GM12873 (cell line): ENCODE data around the gene KLRC3.
"Not testable (repeated sequence)": the region's sequence is repeated elsewhere in the genome, so short reads cannot be mapped to it uniquely, and the experiment has no call there.

Source experiments
- TF ChIP-seq, protein P1 (sequence below): IDR thresholded peaks from 2 replicates; pipeline ENCODE4 v1.5.1; 2012; ENCODE audit warnings: low read depth, mild to moderate bottlenecking, moderate library complexity, low read length, control low read depth; ENCODE audit not compliant: insufficient read depth; ENCODE audit errors: missing control alignments

The KLRC3 gene

DNA sequence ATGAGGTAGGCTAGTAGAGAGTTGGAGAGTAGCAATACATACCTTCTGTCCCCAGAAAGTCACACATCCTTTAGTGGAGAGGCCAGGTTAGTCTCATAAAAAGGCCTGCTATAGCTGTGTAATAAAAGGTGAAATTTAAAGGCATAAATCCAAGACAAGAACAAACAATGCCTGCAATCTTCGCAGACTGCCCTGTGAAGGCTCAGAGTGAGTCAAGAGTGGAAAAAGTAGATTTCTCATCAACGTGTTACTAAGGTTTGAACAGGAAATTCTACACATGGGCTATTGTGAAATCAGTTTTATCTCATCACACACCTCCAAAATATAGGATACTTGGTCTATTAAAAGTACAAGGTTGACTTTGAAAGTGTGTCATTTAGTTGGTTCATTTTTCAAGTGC is 32.8 kb upstream of the KLRC3 start, which contains the start of gene KLRC1:
KLRC1 (minus strand) TSS at position 222 of the 400 bp plus-strand sequence. CDS start 2,221 bp downstream, outside the sequence.
- TF ChIP-seq, protein P1, sequence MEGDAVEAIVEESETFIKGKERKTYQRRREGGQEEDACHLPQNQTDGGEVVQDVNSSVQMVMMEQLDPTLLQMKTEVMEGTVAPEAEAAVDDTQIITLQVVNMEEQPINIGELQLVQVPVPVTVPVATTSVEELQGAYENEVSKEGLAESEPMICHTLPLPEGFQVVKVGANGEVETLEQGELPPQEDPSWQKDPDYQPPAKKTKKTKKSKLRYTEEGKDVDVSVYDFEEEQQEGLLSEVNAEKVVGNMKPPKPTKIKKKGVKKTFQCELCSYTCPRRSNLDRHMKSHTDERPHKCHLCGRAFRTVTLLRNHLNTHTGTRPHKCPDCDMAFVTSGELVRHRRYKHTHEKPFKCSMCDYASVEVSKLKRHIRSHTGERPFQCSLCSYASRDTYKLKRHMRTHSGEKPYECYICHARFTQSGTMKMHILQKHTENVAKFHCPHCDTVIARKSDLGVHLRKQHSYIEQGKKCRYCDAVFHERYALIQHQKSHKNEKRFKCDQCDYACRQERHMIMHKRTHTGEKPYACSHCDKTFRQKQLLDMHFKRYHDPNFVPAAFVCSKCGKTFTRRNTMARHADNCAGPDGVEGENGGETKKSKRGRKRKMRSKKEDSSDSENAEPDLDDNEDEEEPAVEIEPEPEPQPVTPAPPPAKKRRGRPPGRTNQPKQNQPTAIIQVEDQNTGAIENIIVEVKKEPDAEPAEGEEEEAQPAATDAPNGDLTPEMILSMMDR, result no peak

DNA sequence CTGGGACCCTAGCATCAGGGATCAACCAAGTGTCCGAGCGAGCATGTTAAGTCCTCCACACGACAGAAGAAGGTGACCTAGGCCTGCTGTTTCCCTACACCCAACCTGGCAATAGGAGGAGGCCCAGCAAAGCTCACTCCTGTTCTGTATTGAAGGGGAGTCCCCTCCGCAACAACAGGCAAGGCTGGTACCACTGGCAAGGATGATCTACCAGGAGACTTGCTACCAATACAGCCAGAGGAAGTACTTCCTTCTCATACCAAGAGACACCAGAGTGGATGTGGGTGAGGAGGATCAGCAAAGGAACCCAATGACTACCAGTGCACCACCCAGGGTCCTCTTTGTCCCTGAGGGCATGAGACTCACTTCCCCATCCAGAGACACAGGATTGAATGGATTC is 27.8 kb upstream of the KLRC3 start:
- TF ChIP-seq, protein P1, result no peak

DNA sequence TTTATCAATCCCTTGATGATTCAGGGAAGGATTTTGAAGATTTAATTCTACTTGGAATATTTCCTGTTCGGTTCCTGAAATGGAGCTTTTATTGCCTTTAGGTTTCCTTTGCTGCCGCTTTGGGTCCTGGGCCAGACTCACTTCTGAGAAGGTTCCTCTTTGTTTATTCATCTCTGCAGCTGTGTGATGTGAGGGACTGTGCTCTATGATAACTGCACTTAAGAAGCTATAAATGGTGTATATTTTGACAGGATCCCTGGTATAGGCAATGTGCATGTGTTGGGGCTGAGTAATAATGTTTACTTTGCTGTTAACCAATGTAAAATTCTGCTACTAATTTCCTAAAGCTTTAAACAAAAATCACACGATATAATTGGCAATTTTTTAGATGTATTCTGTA is 15.4 kb upstream of the KLRC3 start, which contains the start of gene KLRC2:
KLRC2 (minus strand) TSS at position 195 of the 400 bp plus-strand sequence; CDS start at position 171, 24 bp downstream.
- TF ChIP-seq, protein P1, result not testable (repeated sequence)

DNA sequence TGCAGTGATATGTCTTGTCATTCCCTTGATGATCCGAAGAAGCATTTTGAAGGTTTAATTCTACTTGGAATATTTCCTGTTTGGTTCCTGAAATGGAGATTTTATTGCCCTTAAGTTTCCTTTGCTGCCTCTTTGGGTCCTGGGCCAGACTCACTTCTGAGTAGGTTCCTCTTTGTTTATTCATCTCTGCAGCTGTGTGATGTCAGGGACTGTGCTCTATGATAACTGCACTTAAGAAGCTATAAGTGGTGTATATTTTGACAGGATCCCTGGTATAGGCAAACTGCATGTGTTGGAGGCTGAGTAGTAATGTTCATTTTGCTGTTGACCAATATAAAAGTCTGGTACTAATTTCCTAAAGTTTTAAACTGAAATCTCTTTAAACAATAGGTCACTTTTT is 11.0 kb downstream of the KLRC3 start, which contains the start of gene KLRC4:
KLRC4 (minus strand) TSS at position 366 of the 400 bp plus-strand sequence; CDS start at position 184, 182 bp downstream.
- TF ChIP-seq, protein P1, result no peak

DNA sequence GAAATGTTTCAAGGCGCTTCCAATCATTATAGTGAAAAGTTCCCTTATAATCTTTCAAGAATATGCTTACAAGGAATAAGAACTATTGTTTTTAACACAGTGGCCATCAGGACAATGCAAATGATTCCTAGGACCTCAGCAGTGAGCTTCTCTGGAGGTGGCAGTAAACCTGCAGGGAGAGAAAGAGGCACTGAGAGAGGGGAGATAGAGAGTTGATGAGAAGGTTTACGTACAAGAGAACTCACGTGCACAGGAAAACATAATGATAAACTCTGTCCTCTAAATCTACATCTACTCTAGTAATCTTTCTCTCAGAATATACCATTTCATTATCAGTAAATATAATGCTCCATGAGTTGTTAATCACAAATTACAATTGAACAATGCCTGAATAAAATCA is 11.6 kb downstream of the KLRC3 start:
- TF ChIP-seq, protein P1, result no peak

DNA sequence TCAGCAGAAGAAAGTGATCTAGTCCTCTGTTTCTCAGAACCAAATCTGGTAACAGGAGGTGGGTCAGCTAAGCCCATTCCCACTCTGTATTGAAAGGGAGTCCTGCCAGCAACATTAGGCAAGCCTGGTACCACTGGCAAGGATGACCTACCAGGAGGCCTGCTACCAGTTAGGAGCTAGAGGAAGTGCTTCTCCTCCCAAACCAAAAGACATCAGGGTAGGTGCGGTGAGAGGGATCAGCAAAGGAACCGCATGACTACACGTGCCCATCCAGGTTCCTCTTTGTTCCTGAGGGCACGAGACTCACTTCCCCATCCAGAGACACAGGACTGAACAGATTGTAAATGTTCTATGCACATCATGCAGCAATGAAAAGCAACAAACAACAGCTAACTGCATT is 13.7 kb downstream of the KLRC3 start:
- TF ChIP-seq, protein P1, result no peak

DNA sequence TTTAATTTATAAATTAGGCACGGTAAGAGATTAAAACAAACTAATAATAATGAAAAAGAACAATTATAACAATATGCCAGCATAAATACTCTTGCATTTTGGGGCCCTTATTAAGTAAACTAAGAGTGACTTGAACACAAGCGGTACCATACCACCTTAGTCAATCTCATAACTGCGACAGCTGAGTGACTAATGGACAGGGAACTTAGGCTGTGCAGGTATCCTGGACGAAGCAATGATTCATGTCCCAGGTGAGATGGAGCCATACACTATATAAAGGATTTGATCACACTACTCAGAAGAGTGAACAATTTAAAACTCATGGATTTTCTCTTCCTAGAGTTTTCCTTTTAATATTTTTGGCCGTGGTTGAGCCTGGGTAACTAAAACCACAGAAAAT is 15.1 kb downstream of the KLRC3 start:
- TF ChIP-seq, protein P1, result no peak
